ENCODE measurements around the gene DCX. TPM values are rescaled to one million over a fixed set of nuclear protein-coding genes. Genes with fewer than 3 reads are reported as not detected.

The DCX gene
- total RNA-seq, 1 experiment from 2014 or later = not detected

DNA sequence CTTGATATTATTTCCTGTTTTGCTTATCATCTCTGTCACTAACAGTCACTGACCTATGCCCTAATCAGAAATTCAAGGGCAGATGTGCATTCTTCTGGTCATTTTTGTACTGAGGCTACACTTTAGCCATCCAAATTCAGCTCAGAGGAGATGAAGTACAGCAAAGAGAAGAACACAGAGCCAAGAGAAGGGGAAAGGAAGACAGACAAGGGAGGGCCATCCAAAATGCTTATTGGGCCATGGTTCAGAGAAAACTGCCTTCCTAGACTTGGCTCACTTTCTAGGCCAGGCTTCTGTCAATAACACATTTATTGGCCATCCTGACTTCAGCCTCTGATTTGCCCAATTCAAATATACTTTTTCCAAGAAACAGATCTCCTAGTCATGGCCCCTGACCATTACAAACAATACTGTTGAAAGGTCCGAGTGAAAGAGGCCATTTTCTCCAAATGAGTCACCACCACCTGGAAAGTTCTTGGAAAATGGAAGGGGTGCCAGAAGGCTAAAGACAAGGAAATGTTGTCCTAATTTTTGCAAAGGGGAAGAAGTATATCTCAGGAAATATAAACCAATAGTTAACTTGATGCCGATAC lies 56.4 kb downstream of the DCX start:
- H3K4me2 ChIP-seq = no peak overlapping the region
- no peaks in the 10 kb centered on the region for H3K79me2 ChIP-seq (ENCODE audit: low read depth)
- H3K9me3 ChIP-seq (ENCODE audit: insufficient read depth, low read depth) = no peaks in the 10 kb centered on the region
- no peak overlapping the region for H3K4me3 ChIP-seq
- H3K27ac ChIP-seq = no peak overlapping the region
- ChIA-PET CTCF (no interaction called here), POLR2A (ENCODE audit: unreplicated experiment) (no interaction called here)
- H3K4me1 ChIP-seq (replicated peaks; ENCODE audit: insufficient read depth) = no peaks in the 10 kb centered on the region
- no peak for DNase-seq
- no peak for TF ChIP-seq EZH2 (IDR thresholded peaks at IDR 0.05; ENCODE audit: low read depth)
- TF ChIP-seq, protein P1, sequence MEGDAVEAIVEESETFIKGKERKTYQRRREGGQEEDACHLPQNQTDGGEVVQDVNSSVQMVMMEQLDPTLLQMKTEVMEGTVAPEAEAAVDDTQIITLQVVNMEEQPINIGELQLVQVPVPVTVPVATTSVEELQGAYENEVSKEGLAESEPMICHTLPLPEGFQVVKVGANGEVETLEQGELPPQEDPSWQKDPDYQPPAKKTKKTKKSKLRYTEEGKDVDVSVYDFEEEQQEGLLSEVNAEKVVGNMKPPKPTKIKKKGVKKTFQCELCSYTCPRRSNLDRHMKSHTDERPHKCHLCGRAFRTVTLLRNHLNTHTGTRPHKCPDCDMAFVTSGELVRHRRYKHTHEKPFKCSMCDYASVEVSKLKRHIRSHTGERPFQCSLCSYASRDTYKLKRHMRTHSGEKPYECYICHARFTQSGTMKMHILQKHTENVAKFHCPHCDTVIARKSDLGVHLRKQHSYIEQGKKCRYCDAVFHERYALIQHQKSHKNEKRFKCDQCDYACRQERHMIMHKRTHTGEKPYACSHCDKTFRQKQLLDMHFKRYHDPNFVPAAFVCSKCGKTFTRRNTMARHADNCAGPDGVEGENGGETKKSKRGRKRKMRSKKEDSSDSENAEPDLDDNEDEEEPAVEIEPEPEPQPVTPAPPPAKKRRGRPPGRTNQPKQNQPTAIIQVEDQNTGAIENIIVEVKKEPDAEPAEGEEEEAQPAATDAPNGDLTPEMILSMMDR (conservative IDR thresholded peaks at IDR 0.05) = no peak
- intact Hi-C loops (cut with micrococcal nuclease; ENCODE audit: unreplicated experiment) = no loop called here
- no peaks in the 10 kb centered on the region for H3K9me2 ChIP-seq (ENCODE audit: insufficient read depth)
- H4K20me1 ChIP-seq (ENCODE audit: insufficient read depth) = no peaks in the 10 kb centered on the region
- H3F3A ChIP-seq (ENCODE audit: insufficient read depth, low read depth) = no peaks in the 10 kb centered on the region
- no TSS peak for BruUV-seq (replicated peaks)
- H2AFZ ChIP-seq = no peak overlapping the region
- H3K36me3 ChIP-seq (ENCODE audit: low read depth) = no peaks in the 10 kb centered on the region
- no peaks in the 10 kb centered on the region; the same call in 1 of the 2 replicates for H3K27me3 ChIP-seq (ENCODE audit: insufficient read depth, low read depth)

DNA sequence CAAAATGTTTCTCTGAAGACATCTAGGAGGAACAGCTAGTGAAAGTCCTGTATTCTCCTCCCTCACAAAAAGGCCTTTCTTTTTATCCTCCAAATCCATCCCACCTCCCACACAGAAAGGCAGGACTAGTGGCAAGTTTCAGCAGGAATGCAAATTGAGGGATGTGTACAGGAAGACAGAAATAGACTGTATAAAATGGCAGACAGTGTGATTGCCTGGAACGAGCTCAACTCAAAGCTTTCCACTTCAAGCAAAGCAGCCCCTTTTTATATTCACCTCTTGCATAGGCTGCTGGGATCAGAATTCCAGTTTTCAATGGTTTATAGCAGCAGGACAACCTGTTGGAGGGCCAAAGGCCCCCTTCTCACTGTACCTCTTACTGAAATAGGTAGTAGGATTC lies 57.5 kb downstream of the DCX start:
- no TSS peak for BruUV-seq (replicated peaks)
- Histone ChIP-seq H3K79me2 (ENCODE audit: low read depth) (no peaks in the 10 kb centered on the region), H3K27me3 (ENCODE audit: insufficient read depth, low read depth) (no peaks in the 10 kb centered on the region; the same call in 1 of the 2 replicates), H3K4me3 (no peak overlapping the region), H3K9me3 (ENCODE audit: insufficient read depth, low read depth) (no peaks in the 10 kb centered on the region), H3F3A (ENCODE audit: insufficient read depth, low read depth) (no peaks in the 10 kb centered on the region), H3K36me3 (ENCODE audit: low read depth) (no peaks in the 10 kb centered on the region), H4K20me1 (ENCODE audit: insufficient read depth) (no peaks in the 10 kb centered on the region), H3K4me1 (replicated peaks; ENCODE audit: insufficient read depth) (no peaks in the 10 kb centered on the region), H3K9me2 (ENCODE audit: insufficient read depth) (no peaks in the 10 kb centered on the region), H3K4me2 (no peak overlapping the region), H2AFZ (no peak overlapping the region), H3K27ac (no peak overlapping the region)
- CTCF ChIA-PET = no interaction called here
- no peak for DNase-seq
- intact Hi-C loops (cut with micrococcal nuclease; ENCODE audit: unreplicated experiment) = no loop called here
- TF ChIP-seq EZH2 (IDR thresholded peaks at IDR 0.05; ENCODE audit: low read depth) = no peak
- TF ChIP-seq, protein P1 (conservative IDR thresholded peaks at IDR 0.05) = no peak
- POLR2A ChIA-PET (ENCODE audit: unreplicated experiment) = interaction anchor here (0.7 kb wide), 1 partner anchor 331 kb away, joined by 4 read pairs; no protein-coding TSS in a partner anchor

DNA sequence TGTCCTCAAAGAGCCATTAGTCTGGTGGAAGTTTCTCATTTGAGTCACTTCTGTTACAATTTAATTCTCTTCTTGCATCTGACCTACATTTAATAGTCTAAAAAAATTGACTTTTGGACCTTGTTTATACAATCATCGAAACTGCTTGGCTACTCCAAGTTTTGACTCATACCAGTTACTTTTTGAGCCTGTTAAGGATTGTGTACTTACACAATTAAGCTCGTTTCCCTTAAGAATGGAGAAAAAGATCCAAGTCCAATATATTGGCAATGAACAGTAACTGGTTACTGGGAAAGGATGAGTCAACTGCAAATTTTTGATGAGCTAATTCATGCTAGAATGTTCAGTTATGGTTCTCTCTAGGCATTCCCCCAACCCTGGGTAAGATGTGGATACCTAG lies 58.2 kb downstream of the DCX start:
- no peaks in the 10 kb centered on the region for H3F3A ChIP-seq (ENCODE audit: insufficient read depth, low read depth)
- H3K9me3 ChIP-seq (ENCODE audit: insufficient read depth, low read depth) = no peaks in the 10 kb centered on the region
- no peaks in the 10 kb centered on the region for H4K20me1 ChIP-seq (ENCODE audit: insufficient read depth)
- H3K27ac ChIP-seq = no peak overlapping the region
- no peaks in the 10 kb centered on the region for H3K4me1 ChIP-seq (replicated peaks; ENCODE audit: insufficient read depth)
- no TSS peak for BruUV-seq (replicated peaks)
- H3K79me2 ChIP-seq (ENCODE audit: low read depth) = no peaks in the 10 kb centered on the region
- H3K9me2 ChIP-seq (ENCODE audit: insufficient read depth) = no peaks in the 10 kb centered on the region
- intact Hi-C loops (cut with micrococcal nuclease; ENCODE audit: unreplicated experiment) = no loop called here
- ChIA-PET CTCF (no interaction called here), POLR2A (ENCODE audit: unreplicated experiment) (no interaction called here)
- H3K27me3 ChIP-seq (ENCODE audit: insufficient read depth, low read depth) = no peaks in the 10 kb centered on the region; the same call in 1 of the 2 replicates
- no peak overlapping the region for H3K4me3 ChIP-seq
- no peak for DNase-seq
- H2AFZ ChIP-seq = no peak overlapping the region
- TF ChIP-seq EZH2 (IDR thresholded peaks at IDR 0.05; ENCODE audit: low read depth) = no peak
- TF ChIP-seq, protein P1 (conservative IDR thresholded peaks at IDR 0.05) = no peak
- no peak overlapping the region for H3K4me2 ChIP-seq
- no peaks in the 10 kb centered on the region for H3K36me3 ChIP-seq (ENCODE audit: low read depth)
